ENCODE data around the gene CSNK1G1.
"Not testable (repeated sequence)": the region's sequence is repeated elsewhere in the genome, so short reads cannot be mapped to it uniquely, and the experiment has no call there.

CSNK1G1 gene

DNA sequence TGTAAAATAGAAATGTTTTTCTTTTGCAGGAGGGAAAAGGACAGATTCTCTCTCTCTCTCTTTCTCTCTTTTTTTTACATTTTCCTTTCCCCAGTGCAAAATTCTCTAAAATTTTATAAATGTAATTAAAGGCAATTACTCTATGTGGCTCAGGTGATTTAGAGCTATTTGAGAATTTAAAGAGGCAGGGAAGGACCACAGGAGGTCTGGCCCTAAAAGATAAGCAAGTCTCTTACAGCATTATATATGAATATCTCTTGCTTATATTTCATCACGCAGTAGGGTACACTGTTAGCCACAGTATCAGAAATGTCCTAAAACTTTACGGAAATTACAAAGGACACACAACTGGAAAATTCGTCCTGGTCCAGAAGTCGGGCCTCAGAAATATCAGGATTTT is 122.7 kb downstream of the CSNK1G1 start:
- DNase-seq = no peak

GRCh38 chr15:64232400-64232799 is 123.6 kb downstream of the CSNK1G1 start:
- no peak for DNase-seq

- DNase-seq = no peak
Measured at GRCh38 chr15:64229129-64229724, 126.7 kb downstream of the CSNK1G1 start.

- no peak for DNase-seq
Measured at GRCh38 chr15:64225804-64226203, 130.2 kb downstream of the CSNK1G1 start.

GRCh38 chr15:64224511-64224910 is 131.5 kb downstream of the CSNK1G1 start:
- DNase-seq = no peak

GRCh38 chr15:64223882-64224281 is 132.1 kb downstream of the CSNK1G1 start:
- DNase-seq = no peak

GRCh38 chr15:64222573-64223366 is 133.2 kb downstream of the CSNK1G1 start:
- DNase-seq = no peak

- DNase-seq = not testable (repeated sequence)
Measured at GRCh38 chr15:64221911-64222310, 134.1 kb downstream of the CSNK1G1 start.

DNA sequence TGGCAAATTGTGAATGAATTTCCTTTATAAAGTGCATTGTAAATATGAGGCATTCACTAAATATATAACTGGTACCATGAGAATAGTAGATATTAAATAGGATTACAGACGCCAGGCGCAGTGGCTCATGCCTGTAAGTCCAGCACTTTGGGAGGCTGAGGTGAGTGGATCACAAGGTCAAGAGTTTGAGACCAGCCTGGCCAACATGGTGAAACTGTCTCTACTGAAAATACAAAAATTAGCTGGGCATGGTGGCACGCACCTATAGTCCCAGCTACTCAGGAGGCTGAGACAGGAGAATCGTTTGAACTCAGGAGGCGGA is 138.6 kb downstream of the CSNK1G1 start:
- not testable (repeated sequence) for DNase-seq

DNA sequence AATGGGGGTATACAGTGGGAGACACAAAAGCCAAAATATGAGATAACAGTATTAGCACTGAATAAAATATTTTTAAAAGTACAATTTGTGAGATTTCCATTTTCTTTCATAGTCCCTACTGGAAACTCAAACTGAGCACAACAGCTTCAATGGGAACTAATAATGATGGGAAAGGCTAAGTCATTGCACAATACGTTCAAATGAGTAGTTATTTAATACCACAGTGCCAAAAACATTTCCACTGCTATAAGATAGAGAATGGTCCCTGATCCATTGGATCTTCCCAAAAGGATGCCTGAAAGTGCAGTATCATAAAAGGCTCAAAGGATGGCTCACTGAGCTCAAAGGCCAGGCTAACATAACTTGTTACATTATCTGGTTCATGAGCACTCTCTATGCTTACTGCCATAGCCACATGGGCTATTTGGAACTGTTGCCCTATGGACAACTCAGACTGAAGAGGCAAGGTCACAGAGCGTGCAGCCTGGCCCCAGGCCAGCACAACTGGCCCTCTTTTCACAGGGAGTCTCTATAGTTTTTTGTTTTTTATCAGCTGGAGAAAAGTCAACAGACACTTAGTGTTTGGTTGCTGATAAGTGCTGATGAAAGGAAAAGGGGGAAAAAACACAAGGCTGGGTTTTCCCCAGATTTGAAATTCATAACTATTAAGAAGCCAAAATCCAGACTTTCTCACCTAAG is 139.1 kb downstream of the CSNK1G1 start:
- no peak for DNase-seq

DNA sequence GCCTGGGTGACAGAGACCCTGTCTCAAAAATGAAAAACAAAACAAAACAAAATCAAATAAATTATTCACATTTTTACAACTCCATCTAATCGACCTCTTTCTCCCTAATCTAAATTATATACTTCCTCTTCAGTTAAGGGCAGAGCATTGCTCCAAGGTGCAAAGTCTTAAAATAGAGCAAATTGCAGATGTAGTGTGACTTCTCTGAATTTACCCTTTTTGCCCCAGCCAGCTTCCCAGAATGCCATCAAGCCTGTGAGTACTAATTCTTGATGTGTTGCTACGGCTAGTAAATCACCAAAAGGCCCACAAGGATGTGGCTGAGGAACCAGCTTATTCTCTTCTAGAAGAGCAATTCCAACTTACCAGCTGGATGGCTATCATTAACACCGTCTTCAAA is 139.8 kb downstream of the CSNK1G1 start:
- no peak for DNase-seq

DNA sequence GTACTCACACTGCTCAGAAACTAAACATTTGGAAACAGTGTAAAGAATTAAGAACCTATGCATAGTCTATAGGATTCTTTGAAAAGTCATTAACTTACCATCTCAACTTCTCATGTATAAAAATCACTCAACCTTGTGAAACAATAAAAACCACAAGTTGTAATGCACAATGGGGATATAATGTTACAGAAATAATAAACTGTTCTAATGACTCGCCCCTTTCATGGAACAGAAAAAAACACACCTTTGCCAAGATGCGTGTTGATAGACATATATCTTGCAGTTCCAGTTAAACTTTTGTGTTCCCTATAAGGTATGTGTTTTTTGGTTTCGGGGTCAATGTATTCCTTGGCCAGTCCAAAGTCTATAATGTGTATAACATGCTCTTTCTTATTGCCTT is 142.3 kb downstream of the CSNK1G1 start:
- DNase-seq = no peak

DNA sequence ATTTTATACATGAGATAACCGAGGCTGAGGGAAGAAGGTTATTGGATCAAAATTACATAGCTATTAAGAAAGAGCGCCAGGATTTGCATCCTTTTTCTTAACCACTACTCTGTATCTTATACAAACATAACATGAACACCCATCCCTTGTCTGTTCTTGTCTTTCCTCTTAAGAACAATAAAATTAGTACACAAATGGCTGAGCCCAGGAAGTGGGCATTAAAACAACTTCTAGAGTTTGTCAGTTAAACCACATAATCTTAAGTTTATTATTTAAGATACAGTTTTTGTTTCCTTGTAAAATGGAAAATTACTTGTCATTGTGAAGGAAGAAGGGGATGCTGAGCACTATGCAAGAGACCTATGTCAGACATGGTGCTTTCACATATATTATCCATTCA is 144.3 kb downstream of the CSNK1G1 start:
- DNase-seq = no peak

DNA sequence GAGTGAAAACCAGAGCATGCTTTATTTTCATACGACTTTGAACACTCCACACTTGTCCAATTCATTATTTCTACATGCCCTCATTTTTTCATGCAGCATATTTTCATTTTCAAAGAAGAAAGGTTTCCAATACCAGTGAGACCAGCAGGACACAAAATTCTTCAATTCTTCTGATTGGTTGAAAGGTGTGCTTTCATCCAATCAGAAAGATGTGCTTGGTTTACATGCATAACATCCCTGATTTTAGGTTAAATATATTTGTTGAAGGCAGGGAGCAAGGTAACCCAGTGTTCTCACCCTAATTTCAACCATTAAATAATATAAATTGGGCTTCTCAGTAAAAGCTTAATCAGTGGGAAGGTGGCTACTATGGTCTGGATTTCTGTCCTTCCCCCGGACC is 145.6 kb downstream of the CSNK1G1 start:
- DNase-seq = no peak

DNA sequence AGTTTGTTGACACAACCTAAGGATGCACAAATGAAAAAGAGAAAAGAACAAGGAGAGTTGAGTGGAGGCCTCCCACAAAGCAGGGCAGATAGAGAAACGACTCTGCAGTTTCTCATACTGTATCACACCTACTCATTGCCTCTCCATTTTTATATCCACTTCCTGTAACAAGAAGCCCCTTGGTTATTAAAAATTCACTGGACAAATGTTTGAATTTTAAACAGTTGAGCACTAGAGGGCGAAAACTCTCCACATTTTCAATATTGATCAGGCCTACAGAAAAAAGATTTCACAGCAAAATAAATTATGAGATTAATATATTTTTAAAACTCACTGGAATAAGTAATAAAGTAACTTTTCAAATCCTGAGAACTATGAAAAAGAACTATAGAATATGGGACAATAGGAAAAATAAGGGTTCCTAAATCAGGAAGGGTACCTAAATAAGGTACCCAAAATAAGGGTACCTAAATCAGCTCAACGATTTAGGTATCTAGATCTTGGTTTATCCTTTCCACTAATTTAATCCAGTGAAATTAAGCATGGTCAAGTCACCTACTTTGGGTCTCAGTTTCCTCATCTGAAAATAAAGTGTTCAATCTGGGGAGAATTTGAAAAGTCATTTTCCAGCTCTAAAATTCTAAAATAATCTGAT is 146.2 kb downstream of the CSNK1G1 start:
- no peak for DNase-seq

DNA sequence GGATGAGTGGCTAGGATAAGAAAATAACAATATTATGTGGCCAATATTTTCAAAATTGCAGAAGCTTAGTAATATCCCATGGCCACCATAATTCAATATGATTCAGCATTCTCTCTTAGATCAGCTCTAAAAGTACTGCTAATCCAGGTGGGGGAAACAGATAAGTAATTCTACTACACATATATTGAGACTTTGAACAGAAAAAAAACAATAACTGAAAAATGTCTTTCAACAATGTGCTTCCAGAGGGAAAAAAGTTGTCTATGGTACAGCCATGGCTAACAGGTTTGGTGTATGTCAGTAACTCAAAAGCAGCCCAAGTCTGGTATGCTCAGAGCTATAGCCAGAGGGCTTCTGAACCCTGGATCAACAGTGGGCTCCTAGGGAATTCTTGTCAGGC is 150.8 kb downstream of the CSNK1G1 start:
- no peak for DNase-seq

DNA sequence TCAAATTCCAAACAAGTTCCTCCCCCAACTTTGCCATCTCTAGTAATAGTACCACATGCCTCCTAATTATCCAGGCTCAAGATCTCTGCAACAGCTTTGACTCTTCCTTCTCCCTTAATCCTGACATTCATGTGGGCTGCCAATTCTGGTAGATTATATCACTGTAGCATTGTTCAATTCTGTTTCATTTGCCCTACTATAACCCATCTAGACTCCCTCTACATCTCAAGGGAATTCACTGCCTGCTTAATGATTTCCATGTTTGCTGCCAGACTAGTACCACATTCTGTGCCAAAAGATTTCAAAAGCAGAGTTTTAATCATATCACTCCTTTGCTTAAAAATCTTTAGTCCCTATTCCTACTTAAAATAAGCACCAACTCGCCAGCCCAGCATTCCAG is 158.5 kb downstream of the CSNK1G1 start:
- no peak for DNase-seq

DNA sequence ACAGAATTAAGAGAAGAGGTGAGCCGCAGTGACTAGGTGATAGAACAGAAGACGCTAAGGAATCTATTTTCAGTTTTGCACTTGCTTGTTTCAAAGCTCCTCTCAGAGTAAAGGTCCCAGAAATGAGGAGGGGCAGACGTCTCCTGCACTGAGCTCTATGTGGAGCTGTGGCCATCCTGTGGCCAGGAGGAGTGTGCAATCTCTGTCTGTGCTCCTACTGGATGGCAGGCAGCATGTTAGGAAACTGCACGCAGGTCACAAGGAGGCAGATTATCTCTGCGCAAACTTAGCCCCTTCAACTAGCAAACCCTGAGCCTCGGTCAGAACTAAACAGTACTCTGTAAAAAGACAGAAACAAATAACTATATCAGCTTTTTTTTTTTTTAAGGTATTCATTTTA is 162.0 kb downstream of the CSNK1G1 start:
- DNase-seq = no peak

- DNase-seq = no peak
Measured at GRCh38 chr15:64191971-64192830, 163.8 kb downstream of the CSNK1G1 start.

DNA sequence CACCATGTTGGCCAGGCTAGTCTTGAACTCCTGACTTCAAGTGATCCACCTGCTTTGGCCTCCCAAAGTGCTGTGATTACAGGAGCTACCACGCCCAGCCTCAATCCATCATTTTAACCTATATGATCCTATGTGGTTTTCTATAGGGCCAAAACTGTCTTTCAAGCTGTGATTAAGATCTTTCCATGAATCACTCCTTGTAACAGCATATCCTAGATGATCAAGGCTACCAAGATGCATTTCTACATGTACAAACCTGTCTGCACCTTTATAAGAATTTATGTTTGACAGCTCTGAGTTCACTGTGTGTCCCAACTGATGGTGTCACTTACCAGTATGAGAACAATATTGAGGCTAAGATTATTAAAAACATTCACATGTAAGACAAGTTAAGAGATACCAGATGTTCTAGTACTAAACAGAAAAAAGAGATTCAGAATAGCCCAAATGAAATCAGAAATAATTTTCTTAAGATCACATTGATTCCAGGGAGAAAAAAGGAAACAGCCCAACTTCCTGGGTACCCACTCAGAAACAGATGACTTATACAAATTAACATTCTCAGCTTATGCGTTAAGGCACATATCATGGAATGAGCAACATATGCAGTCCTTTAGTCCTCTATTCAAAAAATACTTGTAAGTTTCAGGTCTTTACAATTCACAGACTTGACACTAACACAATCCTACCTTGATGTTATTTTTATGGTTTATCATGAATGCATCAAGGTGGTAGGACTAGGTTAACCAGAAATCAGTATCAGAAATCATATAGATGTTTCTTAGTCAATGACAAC is 168.4 kb downstream of the CSNK1G1 start:
- no peak for DNase-seq

- DNase-seq = no peak
Measured at GRCh38 chr15:64185146-64185911, 170.6 kb downstream of the CSNK1G1 start.
